ENCODE results near the gene LUC7L.
"Not testable (repeated sequence)": the region's sequence is repeated elsewhere in the genome, so short reads cannot be mapped to it uniquely, and the experiment has no call there.

Gene LUC7L

DNA sequence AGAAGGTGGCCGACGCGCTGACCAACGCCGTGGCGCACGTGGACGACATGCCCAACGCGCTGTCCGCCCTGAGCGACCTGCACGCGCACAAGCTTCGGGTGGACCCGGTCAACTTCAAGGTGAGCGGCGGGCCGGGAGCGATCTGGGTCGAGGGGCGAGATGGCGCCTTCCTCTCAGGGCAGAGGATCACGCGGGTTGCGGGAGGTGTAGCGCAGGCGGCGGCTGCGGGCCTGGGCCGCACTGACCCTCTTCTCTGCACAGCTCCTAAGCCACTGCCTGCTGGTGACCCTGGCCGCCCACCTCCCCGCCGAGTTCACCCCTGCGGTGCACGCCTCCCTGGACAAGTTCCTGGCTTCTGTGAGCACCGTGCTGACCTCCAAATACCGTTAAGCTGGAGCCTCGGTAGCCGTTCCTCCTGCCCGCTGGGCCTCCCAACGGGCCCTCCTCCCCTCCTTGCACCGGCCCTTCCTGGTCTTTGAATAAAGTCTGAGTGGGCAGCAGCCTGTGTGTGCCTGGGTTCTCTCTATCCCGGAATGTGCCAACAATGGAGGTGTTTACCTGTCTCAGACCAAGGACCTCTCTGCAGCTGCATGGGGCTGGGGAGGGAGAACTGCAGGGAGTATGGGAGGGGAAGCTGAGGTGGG is 55.9 kb downstream of the LUC7L start:
- not testable (repeated sequence) for H3K36me3 ChIP-seq (ENCODE audit: control insufficient read depth, insufficient read depth, low read length); H3K4me3 ChIP-seq (ENCODE audit: low read length); DNase-seq (ENCODE audit: low read depth, low spot score); H3K4me1 ChIP-seq (ENCODE audit: control insufficient read depth, insufficient read depth, low read length); H3K9me3 ChIP-seq (ENCODE audit: control insufficient read depth, insufficient read depth, low read length); H3K27ac ChIP-seq (ENCODE audit: low read length)
- peaks cover 43% of the 10 kb centered on the region for H3K27me3 ChIP-seq (ENCODE audit: control insufficient read depth, insufficient read depth, low read length)
- WGBS (ENCODE audit: insufficient coverage, insufficient read length), result no CpG with 5 or more reads among the region's 44 CpGs

DNA sequence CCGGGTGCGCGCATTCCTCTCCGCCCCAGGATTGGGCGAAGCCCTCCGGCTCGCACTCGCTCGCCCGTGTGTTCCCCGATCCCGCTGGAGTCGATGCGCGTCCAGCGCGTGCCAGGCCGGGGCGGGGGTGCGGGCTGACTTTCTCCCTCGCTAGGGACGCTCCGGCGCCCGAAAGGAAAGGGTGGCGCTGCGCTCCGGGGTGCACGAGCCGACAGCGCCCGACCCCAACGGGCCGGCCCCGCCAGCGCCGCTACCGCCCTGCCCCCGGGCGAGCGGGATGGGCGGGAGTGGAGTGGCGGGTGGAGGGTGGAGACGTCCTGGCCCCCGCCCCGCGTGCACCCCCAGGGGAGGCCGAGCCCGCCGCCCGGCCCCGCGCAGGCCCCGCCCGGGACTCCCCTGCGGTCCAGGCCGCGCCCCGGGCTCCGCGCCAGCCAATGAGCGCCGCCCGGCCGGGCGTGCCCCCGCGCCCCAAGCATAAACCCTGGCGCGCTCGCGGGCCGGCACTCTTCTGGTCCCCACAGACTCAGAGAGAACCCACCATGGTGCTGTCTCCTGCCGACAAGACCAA is 56.8 kb downstream of the LUC7L start, which contains the start of gene HBA2:
Gene HBA2 (plus strand): TSS at position 503 of the 568 bp plus-strand sequence. CDS start 37 bp downstream, at position 540.
- H3K4me3 ChIP-seq (ENCODE audit: low read length); H3K9me3 ChIP-seq (ENCODE audit: control insufficient read depth, insufficient read depth, low read length); H3K36me3 ChIP-seq (ENCODE audit: control insufficient read depth, insufficient read depth, low read length); H3K27ac ChIP-seq (ENCODE audit: low read length); H3K4me1 ChIP-seq (ENCODE audit: control insufficient read depth, insufficient read depth, low read length); DNase-seq (ENCODE audit: low read depth, low spot score): not testable (repeated sequence)
- peaks cover 41% of the 10 kb centered on the region for H3K27me3 ChIP-seq (ENCODE audit: control insufficient read depth, insufficient read depth, low read length)
- no CpG with 5 or more reads among the region's 74 CpGs for WGBS (ENCODE audit: insufficient coverage, insufficient read length)

DNA sequence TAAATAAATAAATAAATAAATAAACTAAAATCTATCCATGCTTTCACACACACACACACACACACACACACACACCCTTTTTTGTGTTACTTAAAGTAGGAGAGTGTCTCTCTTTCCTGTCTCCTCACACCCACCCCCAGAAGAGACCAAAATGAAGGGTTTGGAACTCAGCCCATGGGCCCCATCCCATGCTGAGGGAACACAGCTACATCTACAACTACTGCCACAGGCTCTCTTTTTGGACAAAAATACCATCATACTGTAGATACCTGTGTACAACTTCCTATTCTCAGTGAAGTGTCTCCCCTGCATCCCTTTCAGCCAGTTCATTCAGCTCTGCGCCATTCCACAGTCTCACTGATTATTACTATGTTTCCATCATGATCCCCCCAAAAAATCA is 58.5 kb downstream of the LUC7L start:
- peaks cover 11% of the 10 kb centered on the region for H3K4me1 ChIP-seq (ENCODE audit: control insufficient read depth, insufficient read depth, low read length)
- DNase-seq (ENCODE audit: low read depth, low spot score), result no peak
- peaks cover 50% of the 10 kb centered on the region for H3K27me3 ChIP-seq (ENCODE audit: control insufficient read depth, insufficient read depth, low read length)
- no peak overlapping the region for H3K27ac ChIP-seq (ENCODE audit: low read length)
- H3K36me3 ChIP-seq (ENCODE audit: control insufficient read depth, insufficient read depth, low read length), result peaks cover 3% of the 10 kb centered on the region; the same call in 1 of the 2 replicates
- no peak overlapping the region for H3K4me3 ChIP-seq (ENCODE audit: low read length)
- no peaks in the 10 kb centered on the region for H3K9me3 ChIP-seq (ENCODE audit: control insufficient read depth, insufficient read depth, low read length)
- WGBS (ENCODE audit: insufficient coverage, insufficient read length), result no CpG with 5 or more reads among the region's 1 CpG

DNA sequence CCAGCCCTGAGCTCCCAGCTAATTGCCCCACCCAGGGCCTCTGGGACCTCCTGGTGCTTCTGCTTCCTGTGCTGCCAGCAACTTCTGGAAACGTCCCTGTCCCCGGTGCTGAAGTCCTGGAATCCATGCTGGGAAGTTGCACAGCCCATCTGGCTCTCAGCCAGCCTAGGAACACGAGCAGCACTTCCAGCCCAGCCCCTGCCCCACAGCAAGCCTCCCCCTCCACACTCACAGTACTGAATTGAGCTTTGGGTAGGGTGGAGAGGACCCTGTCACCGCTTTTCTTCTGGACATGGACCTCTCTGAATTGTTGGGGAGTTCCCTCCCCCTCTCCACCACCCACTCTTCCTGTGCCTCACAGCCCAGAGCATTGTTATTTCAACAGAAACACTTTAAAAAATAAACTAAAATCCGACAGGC is 59.2 kb downstream of the LUC7L start:
- not testable (repeated sequence) for H3K4me3 ChIP-seq (ENCODE audit: low read length); H3K9me3 ChIP-seq (ENCODE audit: control insufficient read depth, insufficient read depth, low read length); H3K27ac ChIP-seq (ENCODE audit: low read length); H3K36me3 ChIP-seq (ENCODE audit: control insufficient read depth, insufficient read depth, low read length); DNase-seq (ENCODE audit: low read depth, low spot score)
- H3K27me3 ChIP-seq (ENCODE audit: control insufficient read depth, insufficient read depth, low read length), result peaks cover 51% of the 10 kb centered on the region
- WGBS (ENCODE audit: insufficient coverage, insufficient read length), result no CpG with 5 or more reads among the region's 5 CpGs
- peaks cover 12% of the 10 kb centered on the region for H3K4me1 ChIP-seq (ENCODE audit: control insufficient read depth, insufficient read depth, low read length)

DNA sequence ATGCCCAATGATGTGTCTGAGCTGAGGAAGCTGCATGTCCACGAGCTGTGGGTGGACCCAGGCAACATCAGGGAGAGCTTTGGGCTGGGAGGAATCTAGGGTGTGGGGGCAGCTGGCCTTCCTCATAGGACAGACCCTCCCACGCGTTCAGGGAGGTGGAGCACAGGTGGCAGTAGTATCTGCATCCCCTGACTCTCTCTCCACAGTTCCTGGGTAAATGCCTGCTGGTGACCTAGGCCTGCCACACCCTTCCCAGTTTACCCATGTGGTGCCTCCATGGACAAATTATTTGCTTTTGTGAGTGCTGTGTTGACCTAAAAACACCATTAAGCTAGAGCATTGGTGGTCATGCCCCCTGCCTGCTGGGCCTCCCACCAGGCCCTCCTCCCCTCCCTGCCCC is 60.2 kb downstream of the LUC7L start:
- H3K9me3 ChIP-seq (ENCODE audit: control insufficient read depth, insufficient read depth, low read length), result no peaks in the 10 kb centered on the region
- WGBS (ENCODE audit: insufficient coverage, insufficient read length), result no CpG with 5 or more reads among the region's 3 CpGs
- DNase-seq (ENCODE audit: low read depth, low spot score), result no peak
- H3K27ac ChIP-seq (ENCODE audit: low read length), result no peak overlapping the region
- peaks cover 3% of the 10 kb centered on the region; the same call in 1 of the 2 replicates for H3K36me3 ChIP-seq (ENCODE audit: control insufficient read depth, insufficient read depth, low read length)
- H3K4me1 ChIP-seq (ENCODE audit: control insufficient read depth, insufficient read depth, low read length), result peaks cover 13% of the 10 kb centered on the region
- H3K27me3 ChIP-seq (ENCODE audit: control insufficient read depth, insufficient read depth, low read length), result peaks cover 45% of the 10 kb centered on the region
- no peak overlapping the region for H3K4me3 ChIP-seq (ENCODE audit: low read length)

DNA sequence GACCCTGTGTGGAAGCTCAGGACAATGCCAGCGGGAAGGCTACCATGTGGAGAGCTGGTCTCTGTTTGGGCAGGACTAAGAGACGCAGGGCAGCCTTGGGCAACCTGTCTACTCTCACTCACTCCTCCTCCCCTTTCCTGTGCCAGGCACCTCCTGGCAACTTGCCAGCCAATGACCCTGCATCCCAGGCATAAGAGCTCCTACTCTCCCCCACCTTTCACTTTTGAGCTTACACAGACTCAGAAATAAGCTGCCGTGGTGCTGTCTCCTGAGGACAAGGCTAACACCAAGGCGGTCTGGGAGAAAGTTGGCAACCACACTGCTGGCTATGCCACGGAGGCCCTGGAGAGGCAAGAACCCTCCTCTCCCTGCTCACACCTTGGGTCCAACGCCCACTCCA is 60.8 kb downstream of the LUC7L start:
- peaks cover 12% of the 10 kb centered on the region for H3K4me1 ChIP-seq (ENCODE audit: control insufficient read depth, insufficient read depth, low read length)
- H3K27me3 ChIP-seq (ENCODE audit: control insufficient read depth, insufficient read depth, low read length), result peaks cover 42% of the 10 kb centered on the region
- no peak overlapping the region for H3K27ac ChIP-seq (ENCODE audit: low read length)
- H3K9me3 ChIP-seq (ENCODE audit: control insufficient read depth, insufficient read depth, low read length), result no peaks in the 10 kb centered on the region
- no peak overlapping the region for H3K4me3 ChIP-seq (ENCODE audit: low read length)
- no peaks in the 10 kb centered on the region for H3K36me3 ChIP-seq (ENCODE audit: control insufficient read depth, insufficient read depth, low read length)
- no CpG with 5 or more reads among the region's 6 CpGs for WGBS (ENCODE audit: insufficient coverage, insufficient read length)
- no peak for DNase-seq (ENCODE audit: low read depth, low spot score)

DNA sequence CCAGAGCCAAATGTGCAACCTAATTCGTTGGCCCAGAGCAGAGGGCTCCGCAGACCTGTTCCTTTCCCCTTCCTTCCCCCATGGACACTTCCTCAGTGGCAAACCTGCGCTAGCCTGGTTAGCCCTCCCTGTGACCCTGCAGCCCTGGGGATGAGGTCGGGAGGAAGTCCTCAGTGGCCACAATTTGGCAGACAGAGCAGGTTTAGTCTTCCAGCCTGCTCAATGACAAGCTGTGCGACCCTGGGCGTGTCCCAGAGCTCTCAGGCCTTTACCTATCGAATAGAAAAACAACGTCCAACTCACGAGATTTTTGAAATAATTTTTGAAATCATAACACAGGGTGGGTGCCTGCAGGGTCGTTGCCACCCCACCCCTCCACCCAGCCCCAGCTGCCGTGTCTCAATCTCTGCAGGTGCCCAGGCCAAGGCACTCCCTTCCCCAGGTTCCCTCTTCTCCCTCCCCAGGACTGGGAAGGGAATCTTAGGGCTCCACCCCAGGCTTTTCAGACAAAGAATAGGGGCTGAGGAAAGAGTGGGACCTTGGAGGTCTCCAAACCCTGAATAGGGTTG is 62.0 kb downstream of the LUC7L start:
- Histone ChIP-seq H3K36me3 (ENCODE audit: control insufficient read depth, insufficient read depth, low read length) (no peaks in the 10 kb centered on the region), H3K4me1 (ENCODE audit: control insufficient read depth, insufficient read depth, low read length) (peaks cover 12% of the 10 kb centered on the region), H3K27ac (ENCODE audit: low read length) (no peak overlapping the region), H3K27me3 (ENCODE audit: control insufficient read depth, insufficient read depth, low read length) (peaks cover 43% of the 10 kb centered on the region), H3K4me3 (ENCODE audit: low read length) (no peak overlapping the region), H3K9me3 (ENCODE audit: control insufficient read depth, insufficient read depth, low read length) (no peaks in the 10 kb centered on the region)
- WGBS (ENCODE audit: insufficient coverage, insufficient read length), result no CpG with 5 or more reads among the region's 11 CpGs
- DNase-seq (ENCODE audit: low read depth, low spot score), result no peak

DNA sequence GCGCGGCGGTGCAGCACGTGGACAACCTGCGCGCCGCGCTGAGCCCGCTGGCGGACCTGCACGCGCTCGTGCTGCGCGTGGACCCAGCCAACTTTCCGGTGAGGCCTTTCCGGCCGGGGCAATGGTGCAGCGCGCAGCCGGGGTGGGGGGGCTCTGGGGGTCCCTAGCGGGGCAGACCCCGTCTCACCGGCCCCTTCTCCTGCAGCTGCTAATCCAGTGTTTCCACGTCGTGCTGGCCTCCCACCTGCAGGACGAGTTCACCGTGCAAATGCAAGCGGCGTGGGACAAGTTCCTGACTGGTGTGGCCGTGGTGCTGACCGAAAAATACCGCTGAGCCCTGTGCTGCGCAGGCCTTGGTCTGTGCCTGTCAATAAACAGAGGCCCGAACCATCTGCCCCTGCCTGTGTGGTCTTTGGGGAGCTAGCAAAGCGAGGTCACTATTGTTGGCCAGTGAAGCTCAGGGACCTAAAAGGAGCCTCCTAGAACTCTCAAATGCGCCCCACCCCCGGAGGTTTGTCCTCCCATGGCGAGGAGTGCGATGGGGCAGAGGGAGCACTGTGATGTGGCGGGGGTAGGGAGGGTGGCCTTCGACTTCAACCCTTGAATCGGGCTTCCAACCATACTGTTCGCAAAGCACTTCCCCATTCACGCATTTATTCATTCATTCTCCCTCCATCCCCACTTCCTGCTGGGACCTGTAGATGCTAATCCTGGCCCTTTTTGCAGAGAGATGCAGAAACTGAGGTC is 62.7 kb downstream of the LUC7L start:
- Histone ChIP-seq H3K9me3 (ENCODE audit: control insufficient read depth, insufficient read depth, low read length) (no peaks in the 10 kb centered on the region), H3K4me1 (ENCODE audit: control insufficient read depth, insufficient read depth, low read length) (peaks cover 12% of the 10 kb centered on the region), H3K36me3 (ENCODE audit: control insufficient read depth, insufficient read depth, low read length) (no peaks in the 10 kb centered on the region), H3K27ac (ENCODE audit: low read length) (no peak overlapping the region), H3K4me3 (ENCODE audit: low read length) (peak overlapping the region; percentile 10; the same call in 1 of the 2 replicates), H3K27me3 (ENCODE audit: control insufficient read depth, insufficient read depth, low read length) (peaks cover 40% of the 10 kb centered on the region)
- DNase-seq (ENCODE audit: low read depth, low spot score), result no peak
- WGBS (ENCODE audit: insufficient coverage, insufficient read length), result no CpG with 5 or more reads among the region's 45 CpGs

DNA sequence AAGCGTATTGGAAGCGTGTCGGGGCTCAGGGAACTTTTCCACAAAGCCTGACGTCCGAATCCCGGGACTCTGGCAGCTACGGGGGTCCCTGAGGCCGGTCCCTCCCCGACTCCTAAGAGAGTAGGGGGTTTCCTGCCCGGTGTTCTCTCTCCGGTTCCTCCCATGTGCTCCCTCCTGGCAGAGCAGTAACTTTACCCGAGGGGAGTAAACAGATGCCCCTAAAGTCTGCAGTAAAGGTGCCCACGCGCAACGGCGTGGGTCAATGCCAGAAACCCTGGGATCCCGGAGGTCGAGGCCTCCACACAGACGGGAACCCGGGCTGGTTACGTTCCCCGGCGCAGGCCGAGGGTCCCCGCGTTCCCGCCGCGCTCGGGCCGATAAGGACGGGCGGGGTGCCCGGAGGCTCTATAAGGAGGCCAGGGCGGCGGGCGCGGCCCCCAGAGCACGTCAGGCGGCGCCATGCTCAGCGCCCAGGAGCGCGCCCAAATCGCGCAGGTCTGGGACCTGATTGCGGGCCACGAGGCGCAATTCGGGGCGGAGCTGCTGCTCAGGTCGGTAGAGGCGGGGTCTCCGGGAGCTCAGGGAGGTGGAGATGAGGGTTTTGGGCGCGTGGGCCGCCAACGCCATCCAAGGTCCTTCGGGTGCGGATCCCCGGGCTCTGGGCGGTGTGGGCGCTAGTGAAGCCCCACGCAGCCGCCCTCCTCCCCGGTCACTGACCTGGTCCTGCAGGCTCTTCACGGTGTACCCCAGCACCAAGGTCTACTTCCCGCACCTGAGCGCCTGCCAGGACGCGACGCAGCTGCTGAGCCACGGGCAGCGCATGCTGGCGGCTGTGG is 63.5 kb downstream of the LUC7L start, which contains the start of gene HBM:
Gene HBM (plus strand): TSS at position 440 of the 836 bp plus-strand sequence. CDS start 20 bp downstream, at position 460.
- WGBS (ENCODE audit: insufficient coverage, insufficient read length), result no CpG with 5 or more reads among the region's 75 CpGs
- Histone ChIP-seq H3K4me3 (ENCODE audit: low read length) (peak within 1 kb of the TSS; percentile 43; the same call in 1 of the 2 replicates), H3K9me3 (ENCODE audit: control insufficient read depth, insufficient read depth, low read length) (no peaks in the 10 kb centered on the region), H3K27me3 (ENCODE audit: control insufficient read depth, insufficient read depth, low read length) (peaks cover 36% of the 10 kb centered on the region), H3K36me3 (ENCODE audit: control insufficient read depth, insufficient read depth, low read length) (no peaks in the 10 kb centered on the region), H3K27ac (ENCODE audit: low read length) (no peak within 1 kb of the TSS), H3K4me1 (ENCODE audit: control insufficient read depth, insufficient read depth, low read length) (peaks cover 12% of the 10 kb centered on the region)
- DNase-seq (ENCODE audit: low read depth, low spot score), result no peak
